Measurements from ENCODE around the gene SAT2.

Gene SAT2

DNA sequence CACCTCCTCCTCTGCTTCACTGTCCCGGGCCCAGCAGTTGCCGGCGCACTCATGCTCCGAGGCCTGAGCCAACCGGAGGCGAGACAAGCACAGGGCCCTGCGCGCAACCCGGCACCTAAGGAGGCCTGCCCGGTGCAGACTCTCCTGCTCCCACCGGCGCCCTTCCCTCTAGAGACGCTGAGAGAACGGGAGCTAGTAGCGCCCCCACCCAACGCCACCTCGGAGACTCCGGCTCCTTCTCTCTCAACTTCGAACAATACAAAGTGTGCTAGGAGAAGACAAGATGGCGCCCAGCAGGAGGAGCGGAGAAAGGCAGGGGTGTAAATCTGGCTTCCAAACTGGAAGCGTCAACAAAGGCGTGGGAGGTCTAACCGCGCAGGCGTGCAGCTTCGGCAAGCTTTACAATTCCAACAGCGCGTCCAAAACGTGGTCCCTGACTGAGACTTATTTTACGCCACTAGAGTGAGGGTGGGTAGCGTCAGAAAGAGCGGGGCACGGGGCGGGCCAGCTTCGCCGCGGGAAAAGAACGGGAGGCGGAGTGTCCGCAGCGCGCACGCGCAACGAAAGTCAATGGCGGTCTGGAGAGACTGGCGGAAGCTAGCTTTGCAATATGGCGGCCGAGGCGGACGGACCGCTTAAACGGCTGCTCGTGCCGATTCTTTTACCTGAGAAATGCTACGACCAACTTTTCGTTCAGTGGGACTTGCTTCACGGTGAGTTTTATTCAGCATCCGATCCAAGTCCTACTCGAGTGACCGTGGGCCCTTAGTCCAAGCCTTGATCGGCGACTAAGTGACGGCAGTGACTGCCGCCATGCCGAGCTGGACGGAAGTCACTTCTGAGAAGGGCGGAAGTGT lies 44.1 kb downstream of the SAT2 start, which contains the start of gene MPDU1:
Gene MPDU1, plus strand, starts transcription at position 600 of the 857 bp plus-strand sequence. Its CDS starts 11 bp downstream, at position 611.
- TF ChIP-seq SNAI2 (CRISPR knock-in tag; IDR thresholded peaks at IDR 0.05) (0 out of 2 replicates have a peak, but pooled peaks have one; percentile 15), ZNF565 (CRISPR knock-in tag; conservative IDR thresholded peaks at IDR 0.05; ENCODE audit: low read depth) (no peak)
- TF ChIP-seq, protein P1, sequence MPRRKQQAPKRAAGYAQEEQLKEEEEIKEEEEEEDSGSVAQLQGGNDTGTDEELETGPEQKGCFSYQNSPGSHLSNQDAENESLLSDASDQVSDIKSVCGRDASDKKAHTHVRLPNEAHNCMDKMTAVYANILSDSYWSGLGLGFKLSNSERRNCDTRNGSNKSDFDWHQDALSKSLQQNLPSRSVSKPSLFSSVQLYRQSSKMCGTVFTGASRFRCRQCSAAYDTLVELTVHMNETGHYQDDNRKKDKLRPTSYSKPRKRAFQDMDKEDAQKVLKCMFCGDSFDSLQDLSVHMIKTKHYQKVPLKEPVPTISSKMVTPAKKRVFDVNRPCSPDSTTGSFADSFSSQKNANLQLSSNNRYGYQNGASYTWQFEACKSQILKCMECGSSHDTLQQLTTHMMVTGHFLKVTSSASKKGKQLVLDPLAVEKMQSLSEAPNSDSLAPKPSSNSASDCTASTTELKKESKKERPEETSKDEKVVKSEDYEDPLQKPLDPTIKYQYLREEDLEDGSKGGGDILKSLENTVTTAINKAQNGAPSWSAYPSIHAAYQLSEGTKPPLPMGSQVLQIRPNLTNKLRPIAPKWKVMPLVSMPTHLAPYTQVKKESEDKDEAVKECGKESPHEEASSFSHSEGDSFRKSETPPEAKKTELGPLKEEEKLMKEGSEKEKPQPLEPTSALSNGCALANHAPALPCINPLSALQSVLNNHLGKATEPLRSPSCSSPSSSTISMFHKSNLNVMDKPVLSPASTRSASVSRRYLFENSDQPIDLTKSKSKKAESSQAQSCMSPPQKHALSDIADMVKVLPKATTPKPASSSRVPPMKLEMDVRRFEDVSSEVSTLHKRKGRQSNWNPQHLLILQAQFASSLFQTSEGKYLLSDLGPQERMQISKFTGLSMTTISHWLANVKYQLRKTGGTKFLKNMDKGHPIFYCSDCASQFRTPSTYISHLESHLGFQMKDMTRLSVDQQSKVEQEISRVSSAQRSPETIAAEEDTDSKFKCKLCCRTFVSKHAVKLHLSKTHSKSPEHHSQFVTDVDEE (CRISPR knock-in tag; IDR thresholded peaks at IDR 0.05) = peak; percentile 70; the same call in 1 of the 2 replicates

DNA sequence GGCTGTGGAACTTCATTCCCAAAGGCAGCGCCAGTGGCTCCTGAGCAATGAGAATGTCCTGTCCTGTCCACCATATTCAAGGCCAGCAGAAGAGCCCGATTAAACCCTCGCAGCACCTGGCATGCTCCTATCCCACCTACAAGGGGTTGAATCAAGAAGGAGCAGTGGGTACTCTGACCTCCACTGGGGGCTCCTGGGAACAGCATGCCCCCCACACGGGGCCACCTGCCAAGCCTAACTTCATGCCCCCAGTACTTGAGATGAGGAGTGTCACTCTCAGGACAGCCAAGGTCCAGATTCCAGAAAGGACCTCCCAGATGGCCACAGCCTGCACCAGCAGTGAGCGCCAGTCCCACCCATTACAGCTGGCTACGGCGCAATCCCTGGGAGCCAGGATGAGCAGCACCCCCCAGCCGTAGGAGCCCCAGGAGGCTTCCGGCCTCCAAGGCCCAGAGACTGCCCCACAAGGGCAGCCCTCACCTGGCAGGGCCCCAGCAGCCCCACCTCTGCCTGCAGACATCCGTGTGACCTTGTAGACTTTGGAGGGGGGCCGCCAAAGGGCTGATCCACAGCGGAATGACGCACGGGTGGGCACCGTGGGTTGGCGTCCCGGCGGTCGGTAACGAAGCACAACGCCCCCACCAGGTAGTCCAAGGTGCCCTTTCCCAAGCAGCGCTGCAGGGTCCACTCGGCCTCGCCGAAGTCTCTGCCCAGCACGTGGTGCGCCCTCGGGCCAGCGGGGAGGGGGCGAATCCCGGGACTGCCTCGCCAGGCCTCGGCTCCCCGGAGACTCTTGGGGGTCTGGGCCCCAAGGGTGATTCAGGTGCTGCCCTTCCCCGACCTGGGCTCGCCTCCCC lies 45.0 kb downstream of the SAT2 start:
- ATAC-seq = no peak

More for the DNA sequence above, 44.1 kb downstream of the SAT2 start, which contains the start of gene MPDU1:
- peak; percentile 66 for ATAC-seq

DNA sequence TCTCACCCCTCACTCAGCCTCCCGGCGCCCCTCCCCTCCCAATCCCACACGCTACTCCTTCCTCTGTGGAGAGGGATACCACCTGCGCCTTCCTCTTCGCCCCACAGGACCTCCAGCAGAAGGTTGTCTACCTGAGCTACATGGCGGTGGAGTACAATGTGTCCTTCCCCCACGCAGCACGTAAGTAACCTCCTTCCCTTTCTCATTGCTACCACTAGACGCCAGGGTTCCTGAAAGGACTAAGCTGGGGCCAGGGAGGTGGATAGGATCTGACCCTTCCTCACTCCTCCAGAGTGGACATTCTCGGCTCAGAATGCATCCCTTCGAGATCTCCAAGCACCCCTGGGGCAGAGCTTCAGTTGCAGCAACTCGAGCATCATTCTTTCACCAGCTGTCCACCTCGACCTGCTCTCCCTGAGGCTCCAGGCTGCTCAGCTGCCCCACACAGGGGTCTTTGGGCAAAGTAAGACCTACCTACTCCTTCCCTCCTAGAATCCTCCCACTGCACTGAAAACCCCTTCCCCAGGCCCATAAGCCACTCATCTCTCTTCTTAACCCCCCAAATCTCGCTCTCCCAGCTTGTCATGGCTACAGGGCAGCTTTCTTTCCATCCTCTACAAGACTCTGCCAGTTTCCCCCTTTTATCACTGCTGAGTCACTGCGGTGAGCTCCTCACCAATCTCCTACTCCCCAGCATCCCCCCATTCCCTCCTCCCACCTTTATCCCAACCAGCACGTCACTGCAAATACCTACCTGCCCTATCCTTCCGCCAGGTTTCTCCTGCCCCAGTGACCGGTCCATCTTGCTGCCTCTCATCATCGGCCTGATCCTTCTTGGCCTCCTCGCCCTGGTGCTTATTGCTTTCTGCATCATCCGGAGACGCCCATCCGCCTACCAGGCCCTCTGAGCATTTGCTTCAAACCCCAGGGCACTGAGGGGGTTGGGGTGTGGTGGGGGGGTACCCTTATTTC lies 46.7 kb downstream of the SAT2 start:
- TF ChIP-seq GLIS3 (CRISPR knock-in tag; IDR thresholded peaks at IDR 0.05) = no peak
- TF ChIP-seq CSDC2 (CRISPR knock-in tag; IDR thresholded peaks at IDR 0.05) = no peak
- 0 out of 2 replicates have a peak, but pooled peaks have one; percentile 30 for TF ChIP-seq ZFP3 (CRISPR knock-in tag; IDR thresholded peaks at IDR 0.05)
- ATAC-seq = no peak

More for the DNA sequence above, 45.0 kb downstream of the SAT2 start:
- TF ChIP-seq OSR1 (CRISPR knock-in tag; IDR thresholded peaks at IDR 0.05) (no peak), ZC3H10 (CRISPR knock-in tag; IDR thresholded peaks at IDR 0.05) (no peak)
- TF ChIP-seq, protein P1 (CRISPR knock-in tag; IDR thresholded peaks at IDR 0.05) = no peak

DNA sequence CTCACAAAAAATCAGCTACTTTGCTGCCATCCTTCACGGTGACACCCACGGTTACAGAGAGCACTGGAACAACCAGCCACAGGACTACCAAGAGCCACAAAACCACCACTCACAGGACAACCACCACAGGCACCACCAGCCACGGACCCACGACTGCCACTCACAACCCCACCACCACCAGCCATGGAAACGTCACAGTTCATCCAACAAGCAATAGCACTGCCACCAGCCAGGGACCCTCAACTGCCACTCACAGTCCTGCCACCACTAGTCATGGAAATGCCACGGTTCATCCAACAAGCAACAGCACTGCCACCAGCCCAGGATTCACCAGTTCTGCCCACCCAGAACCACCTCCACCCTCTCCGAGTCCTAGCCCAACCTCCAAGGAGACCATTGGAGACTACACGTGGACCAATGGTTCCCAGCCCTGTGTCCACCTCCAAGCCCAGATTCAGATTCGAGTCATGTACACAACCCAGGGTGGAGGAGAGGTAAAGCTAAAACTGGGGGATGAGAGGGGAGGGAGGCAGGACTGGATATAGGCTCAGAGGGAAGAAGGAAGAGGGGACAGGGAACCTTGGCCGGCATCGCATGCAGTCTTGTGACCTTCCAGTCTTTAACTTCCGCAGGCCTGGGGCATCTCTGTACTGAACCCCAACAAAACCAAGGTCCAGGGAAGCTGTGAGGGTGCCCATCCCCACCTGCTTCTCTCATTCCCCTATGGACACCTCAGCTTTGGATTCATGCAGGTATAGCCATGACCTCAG lies 47.6 kb downstream of the SAT2 start:
- peak; percentile 2 for ATAC-seq
- TF ChIP-seq ZC3H10 (CRISPR knock-in tag; IDR thresholded peaks at IDR 0.05) (no peak), ZNF565 (CRISPR knock-in tag; conservative IDR thresholded peaks at IDR 0.05; ENCODE audit: low read depth) (no peak), TOX (CRISPR knock-in tag; IDR thresholded peaks at IDR 0.05; ENCODE audit: borderline replicate concordance) (no peak), OSR1 (CRISPR knock-in tag; IDR thresholded peaks at IDR 0.05) (no peak), ISL1 (CRISPR knock-in tag; IDR thresholded peaks at IDR 0.05) (no peak), ARNTL (CRISPR knock-in tag; IDR thresholded peaks at IDR 0.05; ENCODE audit: borderline replicate concordance, low read depth) (no peak), ZNF70 (CRISPR knock-in tag; IDR thresholded peaks at IDR 0.05) (no peak), PPARA (CRISPR knock-in tag; IDR thresholded peaks at IDR 0.05; ENCODE audit: borderline replicate concordance) (no peak), ZFP30 (CRISPR knock-in tag; IDR thresholded peaks at IDR 0.05) (no peak), ZNF8 (CRISPR knock-in tag; IDR thresholded peaks at IDR 0.05) (no peak), GLIS3 (CRISPR knock-in tag; IDR thresholded peaks at IDR 0.05) (no peak), CSDC2 (CRISPR knock-in tag; IDR thresholded peaks at IDR 0.05) (no peak), TCF4 (CRISPR knock-in tag; IDR thresholded peaks at IDR 0.05; ENCODE audit: borderline replicate concordance) (no peak)
- TF ChIP-seq, protein P2, sequence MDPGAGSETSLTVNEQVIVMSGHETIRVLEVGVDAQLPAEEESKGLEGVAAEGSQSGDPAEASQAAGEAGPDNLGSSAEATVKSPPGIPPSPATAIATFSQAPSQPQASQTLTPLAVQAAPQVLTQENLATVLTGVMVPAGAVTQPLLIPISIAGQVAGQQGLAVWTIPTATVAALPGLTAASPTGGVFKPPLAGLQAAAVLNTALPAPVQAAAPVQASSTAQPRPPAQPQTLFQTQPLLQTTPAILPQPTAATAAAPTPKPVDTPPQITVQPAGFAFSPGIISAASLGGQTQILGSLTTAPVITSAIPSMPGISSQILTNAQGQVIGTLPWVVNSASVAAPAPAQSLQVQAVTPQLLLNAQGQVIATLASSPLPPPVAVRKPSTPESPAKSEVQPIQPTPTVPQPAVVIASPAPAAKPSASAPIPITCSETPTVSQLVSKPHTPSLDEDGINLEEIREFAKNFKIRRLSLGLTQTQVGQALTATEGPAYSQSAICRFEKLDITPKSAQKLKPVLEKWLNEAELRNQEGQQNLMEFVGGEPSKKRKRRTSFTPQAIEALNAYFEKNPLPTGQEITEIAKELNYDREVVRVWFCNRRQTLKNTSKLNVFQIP (CRISPR knock-in tag; IDR thresholded peaks at IDR 0.05; ENCODE audit: borderline replicate concordance, low read depth) = no peak
- TF ChIP-seq, protein P3, sequence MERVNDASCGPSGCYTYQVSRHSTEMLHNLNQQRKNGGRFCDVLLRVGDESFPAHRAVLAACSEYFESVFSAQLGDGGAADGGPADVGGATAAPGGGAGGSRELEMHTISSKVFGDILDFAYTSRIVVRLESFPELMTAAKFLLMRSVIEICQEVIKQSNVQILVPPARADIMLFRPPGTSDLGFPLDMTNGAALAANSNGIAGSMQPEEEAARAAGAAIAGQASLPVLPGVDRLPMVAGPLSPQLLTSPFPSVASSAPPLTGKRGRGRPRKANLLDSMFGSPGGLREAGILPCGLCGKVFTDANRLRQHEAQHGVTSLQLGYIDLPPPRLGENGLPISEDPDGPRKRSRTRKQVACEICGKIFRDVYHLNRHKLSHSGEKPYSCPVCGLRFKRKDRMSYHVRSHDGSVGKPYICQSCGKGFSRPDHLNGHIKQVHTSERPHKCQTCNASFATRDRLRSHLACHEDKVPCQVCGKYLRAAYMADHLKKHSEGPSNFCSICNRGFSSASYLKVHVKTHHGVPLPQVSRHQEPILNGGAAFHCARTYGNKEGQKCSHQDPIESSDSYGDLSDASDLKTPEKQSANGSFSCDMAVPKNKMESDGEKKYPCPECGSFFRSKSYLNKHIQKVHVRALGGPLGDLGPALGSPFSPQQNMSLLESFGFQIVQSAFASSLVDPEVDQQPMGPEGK (CRISPR knock-in tag; IDR thresholded peaks at IDR 0.05; ENCODE audit: borderline replicate concordance) = no peak
